ENCODE results near the gene C13orf46.

The C13orf46 gene

DNA sequence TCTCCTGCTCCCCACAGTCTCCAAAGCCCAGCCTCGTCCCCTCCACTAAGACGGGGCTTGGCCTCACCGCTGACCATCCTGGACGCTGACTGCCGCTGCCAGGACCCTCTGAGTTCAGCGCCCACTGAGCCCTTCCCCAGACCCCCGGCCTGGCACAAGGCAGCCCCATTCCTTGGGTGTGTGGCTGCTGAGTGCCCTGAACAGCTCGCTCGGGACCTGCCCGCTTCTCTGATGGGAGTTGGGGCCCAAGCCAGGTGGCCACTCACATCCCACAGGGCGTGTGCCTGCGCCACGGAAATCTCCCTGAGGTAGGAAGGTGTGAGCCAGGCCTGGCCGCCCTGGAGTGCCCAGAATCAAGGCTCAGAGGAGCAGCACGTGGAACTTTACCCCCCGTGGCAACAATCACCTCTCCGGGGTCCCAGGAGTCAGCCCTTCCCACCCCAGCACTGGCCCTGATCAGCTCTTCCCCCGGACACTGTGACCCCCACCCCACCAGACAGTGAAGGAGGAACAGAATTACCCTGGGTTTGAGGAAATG, 20.8 kb downstream of the C13orf46 start:
- DNase-seq = no peak

DNA sequence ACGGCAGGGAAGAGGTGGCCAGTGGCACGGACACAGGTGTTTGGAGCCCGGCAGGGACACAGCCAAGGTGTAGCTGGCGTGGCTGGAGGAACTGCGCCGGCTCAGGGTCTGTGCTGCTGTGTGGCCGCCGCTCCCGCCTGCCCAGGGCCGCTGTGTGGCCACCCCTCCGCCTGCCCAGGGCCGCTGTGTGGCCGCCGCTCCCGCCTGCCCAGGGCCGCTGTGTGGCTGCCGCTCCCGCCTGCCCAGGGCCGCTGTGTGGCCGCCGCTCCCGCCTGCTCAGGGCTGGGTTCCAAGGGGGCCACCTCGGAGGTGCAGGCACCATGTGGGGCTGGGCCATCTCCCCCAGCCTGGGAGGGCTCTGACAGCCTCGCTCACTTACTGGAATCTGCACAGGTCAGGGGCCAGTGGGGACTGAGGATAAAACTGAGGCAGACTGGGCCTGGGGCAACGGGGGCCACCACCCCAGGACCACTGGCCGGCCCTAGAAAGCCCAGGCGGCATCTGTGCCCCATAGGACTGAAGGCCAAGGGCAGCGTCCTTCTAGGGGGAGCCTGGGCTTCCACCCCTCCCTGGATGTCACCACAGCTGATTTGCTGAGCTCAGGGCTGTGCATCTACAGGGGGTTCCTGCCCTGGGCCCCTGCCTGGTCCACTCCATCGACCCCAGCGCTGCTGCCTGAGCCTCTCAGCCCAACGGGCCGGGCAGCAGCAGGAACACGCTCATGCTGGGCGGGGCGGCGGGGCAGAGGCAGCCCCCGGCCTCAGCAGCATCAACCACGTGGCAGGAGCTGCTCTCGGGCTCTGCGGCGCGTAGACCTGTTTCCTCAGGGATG, 21.5 kb downstream of the C13orf46 start:
- DNase-seq = no peak

DNA sequence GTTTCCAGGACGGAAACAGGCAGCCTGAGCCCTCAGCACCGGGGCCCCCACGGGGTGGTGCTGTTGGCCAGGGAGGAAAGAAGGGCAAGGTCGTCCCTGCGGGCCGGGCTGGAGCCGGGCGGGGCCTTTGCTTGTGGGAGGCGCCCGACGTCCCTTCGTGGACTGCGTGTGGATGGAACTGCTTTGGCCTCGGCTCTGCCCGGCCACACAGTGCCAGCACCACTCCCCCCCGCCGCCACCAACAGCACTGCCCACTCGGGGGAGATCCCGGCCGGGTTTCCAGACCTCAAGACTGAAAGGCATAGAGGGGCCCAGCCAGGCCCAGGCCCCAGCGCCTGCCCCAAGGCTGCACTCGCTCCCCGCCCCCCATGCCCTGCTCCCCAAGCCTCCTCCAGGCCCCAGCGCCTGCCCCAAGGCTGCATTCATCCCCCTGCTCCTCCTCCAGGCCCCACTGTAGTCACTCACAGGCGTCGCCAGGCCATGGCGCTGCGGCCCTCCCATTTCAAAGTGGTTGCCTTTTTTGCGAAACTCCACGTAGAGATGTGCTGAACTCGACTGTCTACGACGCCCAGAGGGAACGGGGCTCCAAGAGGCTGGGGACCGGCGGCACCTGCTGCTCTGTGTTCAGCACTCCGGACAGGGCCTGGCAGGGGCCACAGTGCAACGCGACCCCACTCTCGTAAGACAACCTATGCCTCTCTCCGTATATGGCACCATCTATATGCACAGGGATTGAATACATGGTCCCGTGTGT, 22.5 kb downstream of the C13orf46 start:
- peak; percentile 34 for DNase-seq

DNA sequence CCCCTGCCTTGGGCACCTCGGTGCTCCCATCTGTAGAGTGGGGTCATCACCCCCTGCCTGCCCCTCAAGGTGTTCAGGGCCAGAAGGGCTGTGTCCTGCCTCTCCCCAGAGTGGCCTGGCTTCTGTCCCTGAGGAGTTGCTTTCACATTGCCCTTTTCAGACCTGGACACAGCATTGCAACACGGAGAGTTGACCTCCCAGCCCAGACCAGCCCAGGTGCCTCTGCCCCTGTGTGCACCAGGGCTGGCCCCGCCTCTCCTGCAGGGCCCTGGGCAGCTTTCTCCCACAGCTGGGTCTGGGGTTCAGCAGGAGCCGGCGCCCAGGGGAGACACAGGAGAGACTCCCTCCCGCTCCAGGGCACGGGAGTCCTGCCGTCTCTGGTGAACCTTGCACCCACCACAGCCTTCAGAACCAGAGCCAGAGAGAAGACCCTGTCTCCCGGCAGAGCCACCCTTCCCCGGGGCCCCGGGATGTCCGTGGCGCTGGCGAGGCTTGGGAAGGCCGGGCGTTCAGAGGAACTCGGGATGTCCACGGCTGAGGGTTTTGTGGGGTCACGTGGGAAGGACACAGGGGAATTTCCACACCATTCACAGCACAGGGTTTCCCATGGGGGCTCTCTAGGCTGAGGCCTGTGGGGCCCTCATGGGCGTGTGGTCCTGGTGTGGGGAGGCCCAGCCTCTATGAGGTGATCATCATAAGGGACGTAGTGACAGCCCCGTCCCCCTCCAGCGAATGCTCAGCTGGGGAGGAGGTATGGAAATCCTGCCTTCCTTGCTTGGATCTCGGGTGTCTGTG, 23.2 kb downstream of the C13orf46 start:
- DNase-seq = no peak

DNA sequence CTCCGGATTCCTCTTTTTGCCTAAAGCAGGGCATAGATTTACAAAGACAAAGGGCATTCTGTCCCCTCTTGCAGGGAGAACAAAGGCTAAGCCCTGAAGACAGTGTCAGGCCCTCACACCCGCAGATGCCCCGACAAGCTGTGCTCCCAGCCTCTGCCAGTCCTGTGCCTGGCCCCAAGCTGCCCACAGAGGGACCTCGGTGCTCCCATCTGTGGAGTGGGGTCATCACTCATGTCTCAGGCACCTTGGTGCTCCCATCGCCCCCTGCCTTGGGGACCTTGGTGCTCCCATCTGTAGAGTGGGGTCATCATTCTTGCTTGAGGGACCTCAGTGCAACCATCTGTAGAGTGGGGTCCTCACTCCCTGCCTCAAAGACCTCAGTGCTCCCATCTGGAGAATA, 24.3 kb downstream of the C13orf46 start:
- no peak for DNase-seq

DNA sequence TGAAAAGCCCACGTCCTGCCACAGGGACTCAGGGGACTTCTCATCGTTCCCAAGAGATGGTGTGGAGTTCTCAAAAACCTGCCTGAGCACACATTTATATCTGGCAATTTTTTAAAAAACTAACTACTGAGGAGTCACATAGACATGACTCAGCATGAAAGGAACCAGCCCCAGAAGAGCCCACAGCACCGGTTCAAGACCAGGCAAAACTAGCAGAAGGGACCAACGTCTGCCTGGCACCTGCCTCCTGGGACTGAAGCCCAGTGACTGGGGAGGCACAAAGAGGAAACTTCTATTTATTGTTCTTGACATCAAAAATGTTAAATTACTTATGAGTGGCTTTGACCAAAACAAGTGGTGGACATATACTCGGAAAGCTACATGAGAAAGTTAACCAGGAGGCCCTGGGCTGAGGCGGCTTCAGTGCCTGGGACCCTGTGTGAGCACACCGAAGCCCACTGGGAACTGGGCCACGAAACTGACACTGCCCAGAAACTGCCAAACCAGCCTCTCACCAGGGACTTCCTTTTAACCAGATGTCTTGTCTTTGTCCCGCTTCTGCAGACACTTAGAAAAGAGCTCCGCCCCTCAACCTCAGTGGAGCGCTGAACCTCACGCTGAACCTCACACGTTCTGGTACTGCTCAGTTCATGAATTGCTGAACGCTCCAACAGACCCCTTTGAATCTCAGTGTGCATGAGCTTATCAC, 25.7 kb downstream of the C13orf46 start:
- DNase-seq = no peak

DNA sequence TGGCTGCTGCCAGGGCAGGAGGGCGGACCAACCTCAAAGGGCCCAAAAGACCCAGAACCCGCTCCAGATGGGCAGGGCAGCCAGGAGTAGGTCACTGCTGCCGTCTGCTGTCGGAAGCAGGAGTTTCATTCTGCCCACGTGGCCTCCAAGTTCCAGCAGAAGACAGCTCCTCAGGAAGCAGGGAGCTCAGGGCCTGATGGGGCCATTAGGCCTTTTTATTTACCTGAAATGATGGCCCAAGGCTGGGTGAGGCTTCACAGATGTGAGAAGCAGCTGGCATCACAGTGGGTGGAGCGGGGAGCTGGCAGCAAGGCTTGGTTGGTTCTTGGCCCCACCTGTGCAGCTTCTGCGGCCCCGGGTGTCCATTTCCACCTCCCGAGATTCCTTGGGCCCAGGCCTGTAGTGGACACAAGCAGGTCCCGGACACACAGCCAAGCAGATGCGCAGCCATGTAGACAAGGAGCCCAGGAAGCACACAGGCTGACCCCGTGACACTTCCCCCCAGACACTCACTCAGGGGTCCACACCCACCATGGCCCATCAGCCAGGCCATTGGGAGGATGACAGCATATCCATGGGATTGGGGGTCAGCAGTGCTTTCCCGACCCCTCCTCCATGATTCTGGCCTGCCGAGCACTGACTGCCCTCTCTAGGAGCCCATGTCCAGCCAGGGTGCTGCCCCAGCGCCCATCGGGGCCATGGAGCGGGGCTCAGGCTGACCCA, 26.4 kb downstream of the C13orf46 start:
- DNase-seq = no peak

DNA sequence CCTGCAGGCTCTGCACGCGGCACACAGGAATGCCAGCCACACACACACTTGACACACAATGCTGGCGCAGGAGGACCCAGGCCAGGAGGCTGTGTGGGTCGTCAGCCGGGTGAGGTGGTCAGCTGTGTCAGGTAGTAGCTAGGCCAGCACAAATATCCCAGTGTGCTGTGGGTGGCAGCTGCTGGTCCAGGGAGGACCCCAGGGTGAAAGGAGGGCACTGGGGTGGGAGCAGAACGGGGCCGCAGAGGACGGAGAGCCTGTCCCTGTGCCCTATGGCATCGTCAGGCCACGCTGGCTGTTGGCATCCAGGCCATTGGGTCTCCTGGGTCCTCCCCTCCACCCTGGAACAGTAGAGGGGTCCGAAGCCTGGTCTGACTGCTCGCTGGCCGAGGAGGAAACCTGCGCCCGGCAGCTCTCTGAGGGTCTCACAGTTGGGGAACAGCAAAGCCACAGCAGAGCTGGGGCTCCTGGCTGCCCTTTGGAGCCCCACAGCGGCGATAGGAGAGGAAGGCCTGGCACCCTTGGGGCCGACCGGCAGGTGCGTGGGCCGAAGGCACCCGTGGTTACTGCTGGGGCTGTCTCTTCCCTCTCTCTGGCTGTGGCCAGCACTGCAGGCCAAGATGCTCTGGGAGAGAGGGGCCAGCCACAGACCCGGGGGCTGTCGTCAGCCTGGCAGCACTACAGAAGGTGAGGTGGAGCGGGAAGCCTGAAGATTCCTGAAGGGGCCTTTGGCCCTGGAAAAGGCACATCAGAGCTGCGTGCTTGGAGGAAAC, 27.3 kb downstream of the C13orf46 start:
- no peak for DNase-seq

DNA sequence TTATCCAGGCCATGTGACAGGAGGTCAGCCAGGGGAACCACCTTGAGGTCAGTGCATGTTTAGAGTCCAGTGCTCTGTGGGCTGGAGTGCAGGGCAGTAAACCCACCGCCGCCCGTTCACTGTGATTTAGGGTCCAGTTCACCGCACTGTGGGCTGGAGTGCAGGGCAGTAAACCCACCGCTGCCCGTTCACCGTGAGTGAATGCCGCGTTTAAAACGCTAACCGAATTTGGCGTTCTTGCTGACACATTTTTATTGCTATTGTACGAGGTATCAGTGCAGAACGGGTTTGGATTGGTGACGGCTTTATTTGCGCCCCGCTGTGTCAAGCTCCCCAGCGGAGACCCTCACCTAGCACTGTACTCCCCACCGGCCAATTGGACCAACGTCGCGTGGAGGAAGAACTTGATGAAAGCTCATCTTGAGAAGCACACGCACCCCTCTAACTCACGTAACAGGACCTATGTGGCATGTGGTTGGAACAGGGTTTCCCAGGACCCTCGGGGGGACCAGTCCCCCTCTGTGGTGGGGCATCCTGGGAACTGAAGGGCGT, 27.9 kb downstream of the C13orf46 start:
- DNase-seq = no peak

DNA sequence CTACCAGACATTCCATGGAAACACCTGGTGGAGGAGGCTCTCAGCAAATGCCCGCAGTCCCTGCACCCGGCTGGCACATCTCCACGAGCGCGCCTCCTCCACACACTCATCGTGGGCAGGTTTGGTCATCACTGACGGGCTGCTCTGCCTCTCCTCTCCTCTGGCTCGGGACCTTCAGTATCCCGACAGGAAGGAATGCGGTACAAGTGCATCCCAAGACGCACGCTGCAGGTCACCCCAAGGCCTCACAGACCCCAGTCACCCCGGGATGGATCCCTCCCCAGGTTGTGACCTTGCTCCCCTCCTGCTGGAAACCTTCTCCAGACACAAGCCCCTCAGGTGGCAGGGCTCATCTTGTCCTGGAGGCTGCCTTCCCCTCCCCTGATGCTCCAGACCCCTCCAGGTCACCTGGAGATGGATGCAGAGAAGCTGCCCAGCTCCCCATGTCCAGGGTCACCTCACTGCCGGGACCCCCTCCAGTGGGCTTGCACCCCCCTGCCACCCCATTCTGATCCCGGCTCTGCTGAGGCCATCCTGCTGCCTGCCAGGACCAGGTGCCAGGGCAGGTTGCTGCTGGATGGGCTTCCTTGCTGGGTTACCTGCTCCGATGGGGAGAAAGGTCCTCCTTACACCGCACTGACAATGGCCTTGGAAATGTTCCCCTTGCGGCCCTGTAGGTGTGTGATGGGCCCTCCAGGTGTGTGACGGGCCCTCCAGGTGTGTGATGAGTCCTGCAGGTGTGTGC, 29.9 kb downstream of the C13orf46 start:
- no peak for DNase-seq

DNA sequence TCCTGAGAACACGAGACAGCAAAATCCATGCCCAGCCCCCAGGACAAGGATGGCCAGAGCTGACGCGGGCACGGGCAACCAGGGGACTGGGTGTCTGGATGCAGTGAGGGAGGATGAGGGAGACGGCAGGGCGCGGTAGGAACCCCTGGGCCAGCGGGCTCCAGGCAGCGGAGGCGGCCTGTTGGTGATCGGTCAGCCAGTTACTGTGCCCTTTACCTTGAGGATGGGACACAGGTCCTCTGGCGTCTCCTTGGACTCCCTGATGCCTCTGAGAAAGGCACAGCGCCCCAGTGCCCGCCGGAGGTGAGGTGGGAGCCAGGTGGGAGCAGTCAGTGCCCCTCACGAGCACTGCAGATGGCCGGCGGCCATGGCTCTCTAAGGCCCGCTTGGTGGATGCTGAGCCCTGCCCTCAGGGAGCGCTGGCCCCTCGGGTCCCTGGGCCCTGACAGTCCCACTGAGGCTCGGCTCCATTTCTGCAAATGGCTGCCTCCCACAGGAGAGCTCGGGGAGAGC, 31.2 kb downstream of the C13orf46 start:
- no peak for DNase-seq

DNA sequence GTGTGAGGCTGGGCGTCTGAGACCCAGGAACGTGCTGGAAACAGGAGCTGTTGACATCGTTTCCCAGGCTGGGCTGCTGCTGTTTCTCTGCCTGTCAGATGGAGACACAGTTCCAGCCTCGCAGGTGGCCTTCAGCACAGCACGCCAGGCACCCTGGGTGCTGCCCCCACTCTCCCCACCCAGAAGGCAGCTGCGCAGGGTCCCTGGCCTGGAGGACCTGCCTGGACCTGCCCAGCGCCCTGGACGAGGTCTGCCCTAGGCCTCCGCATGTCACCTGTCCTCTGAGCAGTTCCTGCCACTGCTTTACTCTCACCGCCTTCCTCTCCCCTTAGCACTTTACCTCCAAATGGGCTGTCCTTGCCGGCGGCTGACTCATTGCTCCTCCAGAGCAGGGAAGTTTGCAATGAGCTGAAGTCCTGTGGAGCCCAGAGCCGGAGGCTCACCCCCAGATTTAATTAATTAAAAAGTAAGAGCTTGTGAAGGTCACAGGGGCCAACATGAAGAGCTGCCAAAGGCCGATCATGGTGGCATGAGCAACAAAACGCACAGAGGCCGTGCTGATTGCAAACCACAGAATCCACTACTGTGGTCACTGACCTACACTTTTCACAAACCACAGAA, 32.2 kb downstream of the C13orf46 start:
- DNase-seq = peak; percentile 87

DNA sequence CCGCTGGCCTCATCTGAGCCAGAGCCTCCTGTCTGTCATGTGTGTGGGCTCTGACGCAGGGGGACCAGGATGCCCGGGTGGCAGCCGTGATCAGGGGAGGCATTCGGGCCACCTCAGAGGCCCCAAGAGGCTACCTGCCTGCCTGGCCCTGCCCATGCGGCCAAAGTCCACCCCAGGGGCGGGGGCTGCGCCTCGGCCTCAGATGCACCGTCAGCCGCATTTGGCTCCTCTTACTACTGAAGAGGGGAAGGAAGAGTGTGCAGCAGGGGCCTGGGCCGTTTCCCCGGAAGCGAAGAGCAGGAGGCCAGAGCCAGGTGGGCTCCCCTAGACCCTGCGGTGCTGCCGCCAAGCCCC, 34.0 kb downstream of the C13orf46 start:
- DNase-seq = no peak

DNA sequence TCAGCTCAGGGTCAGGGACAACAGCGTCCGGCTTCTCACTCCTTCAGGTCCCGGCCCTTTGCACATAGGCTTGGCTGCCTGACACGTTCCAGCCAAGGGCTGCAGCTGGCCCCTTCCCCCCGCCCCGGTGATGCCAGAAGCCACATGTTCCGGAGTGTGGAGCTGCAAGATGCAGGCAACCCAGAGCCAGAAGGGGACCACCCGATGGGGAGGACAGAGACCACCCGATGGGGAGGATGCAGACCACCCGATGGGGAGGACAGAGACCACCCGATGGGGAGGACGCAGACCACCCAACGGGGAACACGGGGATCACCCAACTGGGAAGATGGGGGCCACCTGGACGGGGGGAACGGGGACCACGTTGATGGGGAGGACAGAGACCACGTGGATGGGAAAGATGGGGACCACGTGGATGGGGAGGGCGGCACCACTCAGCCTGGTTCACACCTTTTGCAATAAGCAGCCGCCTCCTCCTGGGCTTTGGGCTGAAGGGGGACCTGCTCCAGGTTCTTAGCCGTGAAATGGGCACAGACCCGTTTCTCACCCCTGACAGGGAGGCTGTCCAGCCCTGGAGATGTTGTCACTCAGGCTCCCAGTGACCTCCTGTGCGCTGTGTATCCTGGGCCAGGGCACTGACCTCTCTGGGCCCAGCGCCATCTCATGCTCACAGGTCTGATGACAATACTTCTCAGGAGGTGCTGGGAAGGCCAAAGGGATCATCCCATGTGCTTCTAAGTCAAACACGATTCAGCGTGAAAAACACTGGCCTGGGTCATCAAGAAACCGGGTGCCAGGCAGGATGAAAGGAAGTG, 34.5 kb downstream of the C13orf46 start:
- no peak for DNase-seq

DNA sequence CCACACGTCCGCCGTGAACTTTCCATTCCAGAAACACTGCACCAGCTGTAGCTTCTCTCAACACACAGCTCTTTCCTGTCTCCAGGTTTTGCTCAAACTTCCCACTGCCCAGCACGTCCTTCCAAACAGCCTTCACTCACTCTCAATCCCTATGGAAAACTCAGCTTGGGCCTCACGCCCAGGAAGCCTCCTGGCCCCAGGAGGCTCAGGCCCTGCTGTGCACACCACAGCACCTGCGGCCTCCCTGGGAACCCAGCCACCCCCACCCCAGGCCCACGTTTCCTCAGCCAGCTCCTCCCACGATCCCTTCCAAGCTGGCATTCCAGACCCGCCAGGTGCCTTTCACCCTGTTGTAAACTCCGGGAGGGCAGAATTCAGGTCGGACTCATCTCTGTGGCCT, 35.2 kb downstream of the C13orf46 start:
- DNase-seq = no peak

DNA sequence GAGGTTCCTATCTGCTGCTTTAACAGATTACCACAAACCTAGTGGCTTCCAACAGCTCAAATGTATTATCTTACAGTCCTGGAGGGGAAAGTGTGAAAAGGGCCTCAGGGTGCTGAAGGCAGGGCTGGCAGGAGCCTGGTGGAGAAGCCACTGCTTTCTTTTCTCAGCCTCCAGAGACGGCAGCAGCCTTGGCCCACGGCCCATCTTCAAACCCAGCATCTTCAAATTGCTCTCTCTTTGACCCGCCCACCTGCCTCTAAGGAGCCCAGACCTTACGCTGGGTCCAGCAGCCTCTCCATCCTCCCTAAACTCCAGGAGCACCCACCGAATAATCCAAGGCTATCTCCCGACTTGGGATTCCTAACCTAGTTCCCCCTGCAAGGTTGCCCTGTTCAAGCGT, 35.6 kb downstream of the C13orf46 start:
- DNase-seq = peak; percentile 93

DNA sequence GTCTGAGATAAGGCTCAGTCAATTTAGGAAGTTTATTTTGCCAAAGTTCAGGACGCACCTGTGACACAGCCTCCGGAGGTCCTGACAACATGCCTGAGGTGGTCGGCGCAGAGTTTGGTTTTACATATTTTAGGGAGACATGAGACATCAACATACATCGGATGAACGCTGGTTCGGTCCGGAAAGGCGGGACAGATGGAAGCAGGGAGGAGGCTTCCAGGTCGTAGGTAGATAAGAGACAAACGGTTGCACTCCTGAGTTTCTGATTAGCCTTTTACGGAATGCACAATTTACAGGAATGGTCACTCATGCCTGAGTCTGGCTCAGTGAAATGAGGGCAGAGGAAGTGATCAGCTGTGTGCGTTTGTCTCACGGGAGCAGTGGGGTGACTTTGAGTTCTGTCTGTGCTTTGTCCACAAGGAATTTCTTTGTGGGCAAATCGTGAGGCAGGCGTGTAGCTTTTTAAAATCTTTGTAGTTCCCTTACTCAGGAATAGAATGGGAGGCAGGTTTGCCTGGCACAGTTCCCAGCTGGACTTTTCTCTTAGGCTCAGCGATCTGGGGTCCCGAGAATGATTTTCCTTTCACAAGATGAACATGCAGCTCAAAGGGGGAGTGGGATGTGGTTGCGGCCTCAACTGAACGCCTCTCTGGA, 36.2 kb downstream of the C13orf46 start:
- DNase-seq = no peak

DNA sequence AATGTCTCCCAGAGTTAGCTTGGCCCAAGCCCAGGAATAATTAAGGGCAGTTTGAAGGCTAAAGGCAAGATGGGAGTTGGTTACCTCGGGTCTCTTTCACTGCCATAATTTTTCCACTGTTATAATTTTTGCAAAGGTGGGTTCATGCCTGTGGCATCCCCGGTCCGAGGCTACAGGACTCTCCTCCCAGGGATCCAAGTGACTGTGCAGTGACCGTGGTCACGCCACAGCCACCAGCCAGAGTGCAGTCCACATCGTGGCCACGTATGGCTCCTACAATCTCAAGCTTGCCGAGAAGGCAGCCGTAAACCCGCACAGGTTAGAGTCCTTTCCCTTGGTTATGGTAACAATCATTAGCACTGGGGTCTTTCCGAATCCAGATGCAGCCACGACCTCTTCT, 36.8 kb downstream of the C13orf46 start:
- no peak for DNase-seq
